H1 (cell line): ENCODE results near the gene C20orf96. TPM values are rescaled to one million over a fixed set of nuclear protein-coding genes. Genes with fewer than 3 reads are reported as not detected.
A peak's percentile ranks its signal among the peaks of the same experiment; 100 is the strongest.

Experiments
- CTCF ChIA-PET: fragments of 300-600 bp; sonication (Branson Sonifier 250); formaldehyde crosslinking; loops from one replicate; lab custom pipeline; 2021; ENCODE audit not compliant: partially characterized antibody; lab: Charles Lee
- POLR2A ChIA-PET: fragments of 300-600 bp; sonication (Branson Sonifier 250); formaldehyde crosslinking; loops from one replicate; lab custom pipeline; 2021; ENCODE audit warnings: inconsistent platforms; ENCODE audit not compliant: partially characterized antibody; lab: Charles Lee
- DNase-seq, 2 experiments: peaks; one replicate each; pipeline versions ENCODE4 v3.0.0 to v3.0.0-alpha.2; 2010 to 2022; ENCODE audit warnings: low spot score in 2 of 2, low read depth in 1 of 2, mixed read lengths in 1 of 2
- FAIRE-seq: peaks from 2 replicates; lab custom pipeline; 2011; peaks lifted over from hg19 to GRCh38; lab: Jason Lieb, UNC
- H2AFZ ChIP-seq: 2 replicates; pipeline ENCODE4 v1.8.1; 2012; ENCODE audit warnings: low read length, inconsistent platforms
- H2AK5ac ChIP-seq: 2 replicates; pipeline ENCODE4 v1.6.1; 2013; ENCODE audit warnings: low read depth, low read length
- H2BK120ac ChIP-seq: replicated peaks from 2 replicates; pipeline ENCODE3; 2013; ENCODE audit warnings: low read depth, low read length, inconsistent platforms
- H2BK12ac ChIP-seq: 2 replicates; pipeline ENCODE4 v1.6.1; 2013; ENCODE audit warnings: low read depth, low read length
- H2BK15ac ChIP-seq: 2 replicates; pipeline ENCODE4 v1.6.1; 2013; ENCODE audit warnings: low read length
- H2BK20ac ChIP-seq: 2 replicates; pipeline ENCODE4 v1.6.1; 2013; ENCODE audit warnings: low read length
- H2BK5ac ChIP-seq: 2 replicates; pipeline ENCODE4 v1.6.1; 2013; ENCODE audit warnings: low read depth, low read length
- H3K14ac ChIP-seq: 2 replicates; pipeline ENCODE4 v1.6.1; 2013; ENCODE audit warnings: inconsistent platforms; ENCODE audit not compliant: insufficient read length
- H3K18ac ChIP-seq: 2 replicates; pipeline ENCODE4 v1.6.1; 2013; ENCODE audit warnings: low read length; ENCODE audit errors: extremely low read depth
- H3K23ac ChIP-seq: 2 replicates; pipeline ENCODE4 v1.6.1; 2013; ENCODE audit warnings: inconsistent platforms; ENCODE audit not compliant: insufficient read length
- H3K23me2 ChIP-seq: 2 replicates; pipeline ENCODE4 v1.6.1; 2013; ENCODE audit warnings: low read depth, low read length
- H3K27ac ChIP-seq: 2 replicates; pipeline ENCODE4 v1.6.1; 2011; ENCODE audit warnings: low read depth, low read length, inconsistent platforms
- H3K27me3 ChIP-seq, 4 experiments: replicated peaks in 1 of 4; 1 replicate in 1 of 4; 2 replicates in 3 of 4; pipeline versions ENCODE4 v1.6.1 to v1.8.1; 2011 to 2013; ENCODE audit warnings: low read length in 3 of 4, mild to moderate bottlenecking in 3 of 4, inconsistent platforms in 2 of 4, mixed read lengths in 2 of 4, moderate library complexity in 1 of 4; ENCODE audit not compliant: control insufficient read depth in 3 of 4, insufficient read depth in 3 of 4; ENCODE audit errors: extremely low read depth in 1 of 4
- H3K36me3 ChIP-seq, 4 experiments: 2 replicates each; pipeline versions ENCODE4 v1.6.1 to v1.8.1; 2011 to 2013; ENCODE audit warnings: mild to moderate bottlenecking in 4 of 4, low read length in 3 of 4, moderate library complexity in 2 of 4, control low read depth in 1 of 4, inconsistent platforms in 1 of 4; ENCODE audit not compliant: insufficient read depth in 4 of 4, control insufficient read depth in 2 of 4
- H3K4ac ChIP-seq: replicated peaks from 2 replicates; pipeline ENCODE3; 2013; ENCODE audit warnings: low read length, low read depth, mixed read lengths, inconsistent platforms; ENCODE audit not compliant: insufficient read length
- H3K4me1 ChIP-seq, 4 experiments: replicated peaks in 1 of 4; 1 replicate in 1 of 4; 2 replicates in 3 of 4; pipeline versions ENCODE4 v1.6.1 to v1.8.1; 2011 to 2013; ENCODE audit warnings: low read length in 3 of 4, inconsistent platforms in 2 of 4, mixed read lengths in 1 of 4; ENCODE audit not compliant: insufficient read depth in 4 of 4, control insufficient read depth in 3 of 4
- H3K4me2 ChIP-seq, 2 experiments: 2 replicates each; pipeline versions ENCODE4 v1.6.1 to v1.8.1; 2011 to 2013; ENCODE audit warnings: low read depth in 2 of 2, low read length in 2 of 2, control low read depth in 1 of 2, inconsistent platforms in 1 of 2, mild to moderate bottlenecking in 1 of 2; ENCODE audit not compliant: insufficient read depth in 1 of 2
- H3K4me3 ChIP-seq, 4 experiments: fragments of 200-600, 300-600 bp in 1 of 4; sonication (generic), shearing (Covaris generic), sonication (Bioruptor Twin) in 1 of 4; 2 replicates each; pipeline versions ENCODE4 v1.5.1 to v1.8.1; 2011 to 2016; ENCODE audit warnings: low read length in 4 of 4, low read depth in 3 of 4, control low read depth in 2 of 4, inconsistent platforms in 2 of 4, mild to moderate bottlenecking in 2 of 4, mixed read lengths in 1 of 4, moderate library complexity in 1 of 4; ENCODE audit not compliant: insufficient read depth in 2 of 4; ENCODE audit errors: extremely low read depth in 1 of 4
- H3K56ac ChIP-seq: replicated peaks from 2 replicates; pipeline ENCODE3; 2013; ENCODE audit warnings: low read depth, mild to moderate bottlenecking, mixed read lengths, low read length, inconsistent platforms; ENCODE audit not compliant: insufficient read length
- H3K79me1 ChIP-seq: 2 replicates; pipeline ENCODE4 v1.6.1; 2013; ENCODE audit warnings: low read depth, low read length, control low read depth
- H3K79me2 ChIP-seq, 2 experiments: 2 replicates each; pipeline versions ENCODE4 v1.6.1 to v1.8.1; 2012 to 2013; ENCODE audit warnings: low read length in 2 of 2, mild to moderate bottlenecking in 2 of 2, inconsistent platforms in 1 of 2; ENCODE audit not compliant: insufficient read depth in 2 of 2, control insufficient read depth in 1 of 2
- H3K9ac ChIP-seq, 4 experiments: replicated peaks in 1 of 4; 1 replicate in 1 of 4; 2 replicates in 3 of 4; pipeline versions ENCODE4 v1.6.1 to v1.8.1; 2011 to 2013; ENCODE audit warnings: low read depth in 3 of 4, low read length in 3 of 4, control low read depth in 2 of 4, mild to moderate bottlenecking in 2 of 4, moderate library complexity in 2 of 4, inconsistent platforms in 1 of 4; ENCODE audit errors: extremely low read depth in 1 of 4
- H3K9me3 ChIP-seq, 2 experiments: 2 replicates each; pipeline versions ENCODE4 v1.6.1 to v1.8.1; 2012 to 2013; ENCODE audit warnings: mild to moderate bottlenecking in 2 of 2, moderate library complexity in 2 of 2, control low read depth in 1 of 2, inconsistent platforms in 1 of 2, low read depth in 1 of 2, low read length in 1 of 2, mixed read lengths in 1 of 2; ENCODE audit not compliant: insufficient read depth in 2 of 2
- H4K20me1 ChIP-seq, 2 experiments: replicated peaks in 1 of 2; 2 replicates each; pipeline versions ENCODE3 to v1.8.1; 2011 to 2013; ENCODE audit warnings: inconsistent platforms in 2 of 2, low read length in 2 of 2, mild to moderate bottlenecking in 1 of 2; ENCODE audit not compliant: insufficient read depth in 2 of 2, control insufficient read depth in 1 of 2
- H4K5ac ChIP-seq: 2 replicates; pipeline ENCODE4 v1.6.1; 2013; ENCODE audit warnings: low read length, low read depth, mixed read lengths, inconsistent platforms; ENCODE audit not compliant: insufficient read length
- H4K8ac ChIP-seq: 2 replicates; pipeline ENCODE4 v1.8.0; 2013; ENCODE audit warnings: mild to moderate bottlenecking, moderate library complexity, low read length, inconsistent platforms; ENCODE audit not compliant: insufficient read depth; ENCODE audit errors: extremely low read depth
- H4K91ac ChIP-seq: replicated peaks from 2 replicates; pipeline ENCODE3; 2013; ENCODE audit warnings: low read length, mixed read lengths, inconsistent platforms; ENCODE audit not compliant: insufficient read length
- ATF3 ChIP-seq: IDR thresholded peaks from 2 replicates; pipeline ENCODE4 v1.6.1; 2011; ENCODE audit warnings: low read depth, mild to moderate bottlenecking, low read length; ENCODE audit not compliant: insufficient read depth
- GABPA ChIP-seq: IDR thresholded peaks from 2 replicates; pipeline ENCODE4 v1.6.1; 2011; ENCODE audit warnings: mild to moderate bottlenecking, low read length, moderate library complexity, borderline replicate concordance; ENCODE audit not compliant: insufficient read depth
- HDAC2 ChIP-seq, 2 experiments: fragments of 300-600 bp in 1 of 2; sonication (generic) in 1 of 2; IDR thresholded peaks; 2 replicates each; pipeline ENCODE4 v1.6.1; 2011 to 2012; ENCODE audit warnings: low read depth in 2 of 2, low read length in 2 of 2, mild to moderate bottlenecking in 2 of 2, moderate library complexity in 2 of 2, borderline replicate concordance in 1 of 2, inconsistent platforms in 1 of 2
- NANOG ChIP-seq: IDR thresholded peaks from 2 replicates; pipeline ENCODE4 v1.6.1; 2011; ENCODE audit warnings: low read length, low read depth, mild to moderate bottlenecking, inconsistent platforms; ENCODE audit not compliant: insufficient read depth, poor library complexity, severe bottlenecking
- WGBS, 2 experiments: shearing (Covaris generic) in 1 of 2; methylation state at CpG; one replicate each; pipeline versions ENCODE4 v1.1.6 to v1.1.7; 2013 to 2015; ENCODE audit warnings: low lambda C conversion rate in 2 of 2, mixed read lengths in 2 of 2, inconsistent platforms in 1 of 2, low coverage in 1 of 2, missing lambda C conversion rate in 1 of 2; ENCODE audit not compliant: insufficient replicate concordance in 2 of 2, insufficient coverage in 1 of 2, insufficient read length in 1 of 2; ENCODE audit errors: extremely low coverage in 1 of 2, missing lambda C conversion rate in 1 of 2; 5-methylcytosine and 5-hydroxymethylcytosine counted together
- polyA plus RNA-seq, 7 experiments: library from polyadenylated mRNA; depleted of rRNA in 3 of 7; stranded (reverse) in 5 of 7; unstranded in 2 of 7; fragments of >200 nt in 5 of 7; fragments of 200-250 nt in 2 of 7; gene quantifications; 1 replicate in 5 of 7; 2 replicates in 1 of 7; 4 replicates in 1 of 7; pipeline versions ENCODE4 v1.2.1 to v1.2.3, GENCODE V29; 2011 to 2013; ENCODE audit warnings: missing spikeins in 2 of 7, mixed read lengths in 2 of 7
- total RNA-seq: library from RNA; stranded (reverse); fragmentation: NEBNext Ultra II Directional; extraction: Animal tissue kit (Norgen Biotek cat#: 25700); gene quantifications from 2 replicates; pipeline ENCODE4 v1.2.1, GENCODE V29; 2021

Gene C20orf96
- total and polyA plus RNA-seq, 2 of the 8 experiments (the other 6 are each of a cell fraction or from before 2014, with no cell fraction given): 19.2 to 21.0 TPM

- no peak overlapping the region for H4K91ac ChIP-seq
- peaks cover 0 to 3% (median 0%) of the 10 kb centered on the region in 4 experiments; a peak in 1 of 8 replicates for H3K36me3 ChIP-seq
- peak overlapping the region; percentile 28 to 94; a peak in 3 of 4 replicates for H3K4me2 ChIP-seq
- no peak overlapping the region for H2BK120ac ChIP-seq
- H3K9ac ChIP-seq: no peak overlapping the region
- H2BK5ac ChIP-seq: no peak overlapping the region
- H3K27me3 ChIP-seq: 0 out of 7 replicates have a peak, but pooled peaks cover 0 to 4% (median 0%) of the 10 kb centered on the region in 4 experiments
- no peaks in the 10 kb centered on the region for H3K9me3 ChIP-seq
- 77% methylated on average over 4 of the region's 4 CpGs; no CpG with 5 or more reads in 1 of the 2 experiments for WGBS, 2 experiments
- TF ChIP-seq NANOG: no peak
- TF ChIP-seq HDAC2 (IDR thresholded peaks at IDR 0.05; ENCODE audit: borderline replicate concordance in 1 of 2, low read depth in 2 of 2, low read length in 2 of 2): no peak
- TF ChIP-seq GABPA: no peak
- no peak for TF ChIP-seq ATF3
- POLR2A ChIA-PET: interaction anchor here (0.9 to 5.0 kb wide), 10 partner anchors 10 to 98 kb away, joined by 3 to 85 read pairs (median 10); partner anchors contain the start of genes NRSN2, TRIB3 and ZCCHC3
- H3K18ac ChIP-seq: no peak overlapping the region
- no peak overlapping the region for H2BK20ac ChIP-seq
- H3K23ac ChIP-seq: no peak overlapping the region
- peaks cover 19 to 30% of the 10 kb centered on the region in 2 experiments for H4K20me1 ChIP-seq
- H3K27ac ChIP-seq: no peak overlapping the region
- peak overlapping the region in 1 of 4 experiments; percentile 14; a peak in 1 of 8 replicates for H3K4me3 ChIP-seq
- no peak overlapping the region for H2BK12ac ChIP-seq
- no peak overlapping the region for H2BK15ac ChIP-seq
- H3K23me2 ChIP-seq: peaks cover 5% of the 10 kb centered on the region; the same call in 1 of the 2 replicates
- no peak overlapping the region for H4K5ac ChIP-seq
- CTCF ChIA-PET: interaction anchor here (0.6 to 5.9 kb wide), 24 partner anchors 8 to 407 kb away, joined by 3 to 54 read pairs (median 5); partner anchors contain the start of gene NRSN2
- H4K8ac ChIP-seq: no peak overlapping the region
- H2AK5ac ChIP-seq: no peak overlapping the region
- H3K4me1 ChIP-seq: peaks cover 11 to 26% (median 16%) of the 10 kb centered on the region in 4 experiments
- no peak overlapping the region for H3K14ac ChIP-seq
- peaks cover 7 to 31% of the 10 kb centered on the region in 2 experiments for H3K79me2 ChIP-seq
- no peak overlapping the region for H3K56ac ChIP-seq
- DNase-seq (no peak), FAIRE-seq (no peak)
- no peak overlapping the region for H2AFZ ChIP-seq
- H3K4ac ChIP-seq: no peak overlapping the region
- peaks cover 12% of the 10 kb centered on the region for H3K79me1 ChIP-seq
Measured at GRCh38 chr20:329851-330232, 39.3 kb upstream of the C20orf96 start.
